GM13976 (cell line): ENCODE data around the gene GRPR.
"Not testable (repeated sequence)": the region's sequence is repeated elsewhere in the genome, so short reads cannot be mapped to it uniquely, and the experiment has no call there.

ENCODE experiments used
- DNase-seq: peaks from one replicate; pipeline ENCODE4 v3.0.0; 2012; ENCODE audit warnings: low spot score
- in situ Hi-C: fragments of 300-500 bp; cut with MboI; formaldehyde crosslinking; loops from one replicate; pipeline ENCODE4 v1.12.0; 2022; ENCODE audit warnings: low sequenced_read_pairs, mixed read lengths, inconsistent platforms; ENCODE audit not compliant: unreplicated experiment
- TF ChIP-seq, protein P1 (sequence below): IDR thresholded peaks from 2 replicates; pipeline ENCODE4 v1.5.1; 2012; ENCODE audit warnings: borderline replicate concordance, mild to moderate bottlenecking; ENCODE audit not compliant: insufficient read depth; ENCODE audit errors: extremely low read depth, missing control alignments, control extremely low read depth

The GRPR gene

DNA sequence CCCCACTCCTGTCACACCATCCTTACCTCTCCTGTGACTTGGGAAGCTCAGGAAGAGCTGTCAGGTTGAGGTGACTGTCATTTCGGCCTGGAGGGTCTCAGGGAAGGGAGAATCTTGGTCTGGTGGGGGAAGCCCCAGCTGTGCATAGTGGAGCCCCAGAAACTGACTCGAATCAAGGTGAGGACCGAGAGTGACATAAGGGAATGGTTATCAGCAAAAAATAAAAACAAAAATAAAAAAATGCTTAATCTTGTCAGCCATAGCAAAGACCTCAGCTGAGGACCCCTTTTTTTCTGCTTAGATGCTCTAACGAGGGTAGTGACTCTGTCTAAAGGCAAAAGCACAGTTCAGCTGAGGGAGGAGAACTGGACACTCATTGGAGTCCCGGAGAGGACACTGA lies 43.8 kb downstream of the GRPR start, which contains the start of gene MAGEB17:
Gene MAGEB17 (plus strand): TSS at position 301 of the 400 bp plus-strand sequence. CDS start 2,902 bp downstream, outside the sequence.
- in situ Hi-C loops, result no loop called here
- TF ChIP-seq, protein P1, sequence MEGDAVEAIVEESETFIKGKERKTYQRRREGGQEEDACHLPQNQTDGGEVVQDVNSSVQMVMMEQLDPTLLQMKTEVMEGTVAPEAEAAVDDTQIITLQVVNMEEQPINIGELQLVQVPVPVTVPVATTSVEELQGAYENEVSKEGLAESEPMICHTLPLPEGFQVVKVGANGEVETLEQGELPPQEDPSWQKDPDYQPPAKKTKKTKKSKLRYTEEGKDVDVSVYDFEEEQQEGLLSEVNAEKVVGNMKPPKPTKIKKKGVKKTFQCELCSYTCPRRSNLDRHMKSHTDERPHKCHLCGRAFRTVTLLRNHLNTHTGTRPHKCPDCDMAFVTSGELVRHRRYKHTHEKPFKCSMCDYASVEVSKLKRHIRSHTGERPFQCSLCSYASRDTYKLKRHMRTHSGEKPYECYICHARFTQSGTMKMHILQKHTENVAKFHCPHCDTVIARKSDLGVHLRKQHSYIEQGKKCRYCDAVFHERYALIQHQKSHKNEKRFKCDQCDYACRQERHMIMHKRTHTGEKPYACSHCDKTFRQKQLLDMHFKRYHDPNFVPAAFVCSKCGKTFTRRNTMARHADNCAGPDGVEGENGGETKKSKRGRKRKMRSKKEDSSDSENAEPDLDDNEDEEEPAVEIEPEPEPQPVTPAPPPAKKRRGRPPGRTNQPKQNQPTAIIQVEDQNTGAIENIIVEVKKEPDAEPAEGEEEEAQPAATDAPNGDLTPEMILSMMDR, result no peak
- no peak for DNase-seq

GRCh38 chrX:16171039-16171438 lies 47.7 kb downstream of the GRPR start:
- no peak for DNase-seq
- in situ Hi-C loops, result no loop called here
- TF ChIP-seq, protein P1, result no peak

- in situ Hi-C loops, result no loop called here
- no peak for DNase-seq
- TF ChIP-seq, protein P1, result no peak
These were observed 48.6 kb downstream of the GRPR start for GRCh38 chrX:16171944-16172343.

- no peak for DNase-seq
- TF ChIP-seq, protein P1, result no peak
- in situ Hi-C loops, result no loop called here
These were observed 49.0 kb downstream of the GRPR start for GRCh38 chrX:16172391-16172790.

DNA sequence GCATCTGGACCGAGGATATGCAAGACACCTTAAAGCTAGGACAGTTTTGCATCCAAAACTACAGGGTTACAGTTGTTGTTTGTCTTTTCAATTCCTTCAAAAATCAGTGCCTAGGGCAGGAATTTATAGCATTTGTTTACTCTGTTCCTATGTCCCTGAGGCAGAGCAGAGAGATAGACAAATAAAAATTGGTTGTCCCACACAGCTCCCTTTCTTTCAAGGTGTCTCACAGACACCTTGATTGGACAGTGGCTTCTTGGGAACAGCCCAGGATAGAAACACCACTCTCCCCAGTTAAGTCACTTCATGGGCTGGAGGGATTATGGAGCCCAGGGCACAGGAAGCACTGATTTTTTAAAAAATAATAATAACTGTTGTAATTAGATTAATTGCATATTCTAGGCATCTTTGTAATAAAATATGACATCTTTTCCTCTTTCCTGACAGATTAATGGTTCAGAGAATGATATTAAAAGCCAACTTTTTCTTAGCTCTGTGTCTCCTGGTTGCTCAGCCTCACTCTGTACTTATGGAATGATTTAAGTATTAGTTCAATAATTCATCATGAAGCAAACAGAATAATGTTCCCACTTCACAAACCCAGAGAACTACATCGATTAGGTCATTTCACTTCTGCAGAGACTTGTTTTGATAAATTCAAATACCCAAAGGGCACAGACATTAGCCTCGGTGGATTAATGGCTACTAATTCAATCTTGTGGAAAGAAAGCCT lies 52.1 kb downstream of the GRPR start:
- in situ Hi-C loops, result no loop called here
- TF ChIP-seq, protein P1, result no peak
- no peak for DNase-seq

DNA sequence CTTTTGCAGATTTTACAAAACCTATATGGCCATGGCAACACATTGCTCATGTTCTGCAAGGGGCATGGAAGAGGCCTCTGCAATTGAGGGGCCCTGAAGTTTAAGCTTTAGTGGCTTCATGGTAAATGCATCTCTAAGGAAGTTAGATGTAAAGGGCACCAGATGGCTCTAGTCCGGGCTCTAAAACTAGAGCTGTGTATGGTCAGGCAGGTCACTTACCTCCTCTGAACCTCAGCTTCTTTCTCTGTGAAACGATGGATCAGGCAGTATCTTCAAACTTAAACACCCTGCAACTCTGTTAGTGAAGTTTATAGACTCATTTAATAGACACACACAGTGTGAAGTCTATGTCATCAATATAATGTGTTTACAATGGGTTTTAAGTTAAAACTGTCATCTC lies 53.9 kb downstream of the GRPR start:
- TF ChIP-seq, protein P1, result no peak
- in situ Hi-C loops, result no loop called here
- no peak for DNase-seq

DNA sequence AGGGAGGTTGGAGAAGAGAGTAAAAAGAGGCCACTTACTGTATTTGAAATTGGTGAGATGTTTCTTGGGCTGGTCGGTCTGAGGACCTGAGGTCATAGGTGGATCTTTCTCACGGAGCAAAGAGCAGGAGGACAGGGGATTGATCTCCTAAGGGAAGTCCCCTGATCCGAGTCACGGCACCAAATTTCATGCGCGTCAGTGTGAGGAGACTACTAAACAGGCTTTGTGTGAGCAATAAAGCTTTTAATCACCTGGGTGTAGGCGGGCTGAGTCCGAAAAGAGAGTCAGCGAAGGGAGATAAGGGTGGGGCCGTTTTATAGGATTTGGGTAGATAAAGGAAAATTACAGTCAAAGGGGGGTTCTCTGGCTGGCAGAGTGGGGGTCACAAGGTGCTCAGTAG lies 60.5 kb downstream of the GRPR start:
- DNase-seq, in situ Hi-C loops: not testable (repeated sequence)
